ENCODE data around the gene MRTFB. TPM values are rescaled to one million over a fixed set of nuclear protein-coding genes. Genes with fewer than 3 reads are reported as not detected.

Gene MRTFB
- total and polyA plus RNA-seq, 4 donors: 6.2 to 108 (median 34.3) TPM

DNA sequence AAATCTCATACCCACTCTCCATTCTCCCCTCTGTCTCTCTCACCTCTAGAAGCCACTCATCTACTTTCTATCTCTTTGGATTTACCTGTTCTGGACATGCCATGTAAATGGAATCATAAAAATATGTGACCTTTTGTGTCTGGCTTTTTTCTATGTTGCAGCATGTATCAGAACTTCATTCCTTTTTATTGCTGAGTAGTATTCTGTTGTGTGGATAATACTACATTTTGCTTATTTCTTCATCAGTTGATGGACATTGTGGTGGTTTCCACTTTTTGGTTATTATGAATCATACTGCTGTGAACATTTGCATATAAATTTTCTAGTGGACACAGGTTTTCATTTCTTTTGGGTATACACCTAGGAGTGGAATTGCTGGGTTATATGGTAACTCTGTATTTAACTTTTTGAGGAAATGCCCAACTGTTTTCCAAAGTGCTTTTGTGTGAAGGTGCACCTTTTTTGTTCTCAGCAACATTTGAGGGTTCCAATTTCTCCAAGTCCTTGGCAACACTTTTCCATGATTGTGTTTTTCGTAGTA lies 18.2 kb downstream of the MRTFB start:
- ATAC-seq (ENCODE audit: low FRiP score): no peak
- Histone ChIP-seq H3K4me1 (ENCODE audit: control insufficient read depth in 1 of 2, insufficient read depth in 2 of 2, low read length in 2 of 2) (peaks cover 4 to 7% of the 10 kb centered on the region in 2 donors), H3K4me3 (ENCODE audit: low read length in 2 of 2) (no peak overlapping the region), H3K36me3 (ENCODE audit: control insufficient read depth in 1 of 2, insufficient read depth in 2 of 2, low read length in 1 of 2) (no peaks in the 10 kb centered on the region), H3K27me3 (ENCODE audit: control insufficient read depth in 1 of 2, insufficient read depth in 2 of 2, low read length in 1 of 2) (no peaks in the 10 kb centered on the region), H3K27ac (ENCODE audit: low read depth in 1 of 2, low read length in 2 of 2) (no peak overlapping the region), H3K9me3 (ENCODE audit: control insufficient read depth, low read length) (no peaks in the 10 kb centered on the region)
- no peak for DNase-seq
- 95 to 97% methylated on average over 1 of the region's 1 CpG for WGBS, 2 donors
- intact Hi-C loops (cut with DNase I): loop anchor here in 1 of 2 donors (10.0 kb wide), 1 partner anchor 225 kb away; no protein-coding TSS in a partner anchor

DNA sequence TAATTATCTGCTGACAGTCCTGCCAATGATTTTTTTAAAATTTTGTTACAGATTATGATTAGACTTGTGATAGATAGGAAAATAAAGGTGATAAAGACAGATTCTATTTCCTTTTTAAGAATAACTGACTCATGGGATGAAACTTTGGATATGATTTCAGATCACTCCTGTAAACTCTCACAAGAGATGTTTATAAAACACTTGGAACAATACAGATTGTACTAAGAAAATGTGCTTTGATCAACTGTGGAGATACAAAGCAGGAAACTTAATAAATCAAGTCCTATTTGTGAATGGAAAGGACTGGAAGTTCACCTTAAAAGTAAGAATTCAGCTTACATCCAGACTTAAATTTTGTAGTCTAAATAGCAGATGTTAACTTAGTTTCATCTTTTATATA lies 21.4 kb downstream of the MRTFB start:
- DNase-seq (no peak), ATAC-seq (ENCODE audit: low FRiP score) (no peak)
- no peaks in the 10 kb centered on the region for H3K36me3 ChIP-seq (ENCODE audit: control insufficient read depth in 1 of 2, insufficient read depth in 2 of 2, low read length in 1 of 2)
- peaks cover 0 to 6% of the 10 kb centered on the region in 2 donors for H3K4me1 ChIP-seq (ENCODE audit: control insufficient read depth in 1 of 2, insufficient read depth in 2 of 2, low read length in 2 of 2)
- intact Hi-C loops (cut with DNase I): no loop called here
- H3K4me3 ChIP-seq (ENCODE audit: low read length in 2 of 2): no peak overlapping the region
- no peak overlapping the region for H3K27ac ChIP-seq (ENCODE audit: low read depth in 1 of 2, low read length in 2 of 2)
- no peaks in the 10 kb centered on the region for H3K27me3 ChIP-seq (ENCODE audit: control insufficient read depth in 1 of 2, insufficient read depth in 2 of 2, low read length in 1 of 2)
- H3K9me3 ChIP-seq (ENCODE audit: control insufficient read depth, low read length): no peaks in the 10 kb centered on the region

DNA sequence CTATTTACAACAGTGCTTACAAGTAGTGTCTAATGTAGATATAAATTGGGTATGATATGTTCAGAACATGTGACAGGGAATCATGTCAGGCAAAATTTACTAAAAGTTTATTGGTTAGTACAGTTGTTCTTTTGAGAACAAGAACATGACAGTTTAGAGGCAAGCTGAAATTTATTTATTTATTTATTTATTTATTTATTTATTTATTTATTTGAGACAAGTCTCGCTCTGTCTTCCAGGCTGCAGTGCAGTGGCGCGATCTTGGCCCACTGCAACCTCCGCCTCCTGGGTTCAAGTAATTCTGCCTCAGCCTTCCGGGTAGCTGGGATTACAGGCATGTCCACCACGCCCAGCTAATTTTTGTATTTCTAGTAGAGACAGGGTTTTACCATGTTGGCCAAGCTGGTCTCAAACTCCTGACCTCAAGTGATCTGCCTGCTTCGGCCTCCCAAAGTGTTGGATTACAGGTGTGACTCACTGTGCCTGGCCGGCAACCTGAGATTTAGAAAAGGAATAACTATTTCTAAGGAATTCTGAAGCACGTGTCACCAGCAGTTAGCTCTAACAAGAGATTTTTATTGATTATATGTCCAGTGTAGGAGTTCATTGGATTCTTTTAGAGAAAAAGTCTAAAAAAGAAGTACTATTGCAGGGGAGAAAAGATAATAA lies 24.9 kb downstream of the MRTFB start:
- Histone ChIP-seq H3K4me1 (ENCODE audit: control insufficient read depth in 1 of 2, insufficient read depth in 2 of 2, low read length in 2 of 2) (peaks cover 0 to 1% of the 10 kb centered on the region in 2 donors), H3K27ac (ENCODE audit: low read depth in 1 of 2, low read length in 2 of 2) (no peak overlapping the region), H3K4me3 (ENCODE audit: low read length in 2 of 2) (no peak overlapping the region), H3K27me3 (ENCODE audit: control insufficient read depth in 1 of 2, insufficient read depth in 2 of 2, low read length in 1 of 2) (no peaks in the 10 kb centered on the region), H3K9me3 (ENCODE audit: control insufficient read depth, low read length) (no peaks in the 10 kb centered on the region), H3K36me3 (ENCODE audit: control insufficient read depth in 1 of 2, insufficient read depth in 2 of 2, low read length in 1 of 2) (no peaks in the 10 kb centered on the region)
- intact Hi-C loops (cut with DNase I): no loop called here
- 93 to 94% methylated on average over 9 of the region's 9 CpGs for WGBS, 2 donors
- ATAC-seq (ENCODE audit: low FRiP score): no peak
- DNase-seq: no peak

DNA sequence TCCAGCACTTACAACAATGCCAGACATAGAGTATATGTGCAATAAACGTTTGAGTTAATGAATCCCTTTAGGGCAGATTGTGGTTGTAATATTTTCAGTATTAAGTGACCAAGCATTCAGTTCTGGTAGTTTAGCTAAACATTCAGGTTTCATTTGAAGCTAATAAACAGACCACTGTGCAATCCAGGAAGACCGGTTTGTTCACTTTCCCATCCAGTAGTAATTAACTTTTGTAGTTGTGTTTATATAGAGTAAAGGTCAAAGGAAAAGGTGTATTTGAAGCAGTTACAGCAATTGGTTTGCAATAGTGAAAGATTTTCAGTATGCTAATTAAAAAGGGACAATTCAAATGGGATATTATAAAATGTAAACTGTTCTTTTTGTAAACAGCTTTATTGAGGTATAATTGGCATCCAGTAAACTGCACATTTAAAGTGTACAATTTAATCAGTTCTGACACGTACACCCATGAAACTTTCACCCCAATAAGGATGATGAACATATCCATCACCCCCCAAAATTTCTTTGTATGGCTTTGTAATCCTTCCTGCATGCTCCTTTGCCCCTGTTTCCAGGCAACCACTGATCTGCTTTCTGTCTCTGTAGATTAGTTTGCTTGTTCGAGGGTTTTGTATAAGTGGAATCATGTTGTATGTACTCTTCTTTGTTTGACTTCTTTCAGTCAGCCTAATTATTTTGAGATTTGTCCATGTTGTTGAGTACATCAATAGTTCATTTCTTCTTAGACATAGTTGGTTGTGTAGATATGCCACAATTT lies 26.3 kb downstream of the MRTFB start:
- Histone ChIP-seq H3K4me3 (ENCODE audit: low read length in 2 of 2) (no peak overlapping the region), H3K4me1 (ENCODE audit: control insufficient read depth in 1 of 2, insufficient read depth in 2 of 2, low read length in 2 of 2) (peaks cover 0 to 1% of the 10 kb centered on the region in 2 donors), H3K27ac (ENCODE audit: low read depth in 1 of 2, low read length in 2 of 2) (no peak overlapping the region), H3K36me3 (ENCODE audit: control insufficient read depth in 1 of 2, insufficient read depth in 2 of 2, low read length in 1 of 2) (no peaks in the 10 kb centered on the region), H3K9me3 (ENCODE audit: control insufficient read depth, low read length) (no peaks in the 10 kb centered on the region), H3K27me3 (ENCODE audit: control insufficient read depth in 1 of 2, insufficient read depth in 2 of 2, low read length in 1 of 2) (no peaks in the 10 kb centered on the region)
- 82 to 83% methylated on average over 4 of the region's 4 CpGs for WGBS, 2 donors
- ATAC-seq (ENCODE audit: low FRiP score) (no peak), DNase-seq (no peak)
- intact Hi-C loops (cut with DNase I): no loop called here

DNA sequence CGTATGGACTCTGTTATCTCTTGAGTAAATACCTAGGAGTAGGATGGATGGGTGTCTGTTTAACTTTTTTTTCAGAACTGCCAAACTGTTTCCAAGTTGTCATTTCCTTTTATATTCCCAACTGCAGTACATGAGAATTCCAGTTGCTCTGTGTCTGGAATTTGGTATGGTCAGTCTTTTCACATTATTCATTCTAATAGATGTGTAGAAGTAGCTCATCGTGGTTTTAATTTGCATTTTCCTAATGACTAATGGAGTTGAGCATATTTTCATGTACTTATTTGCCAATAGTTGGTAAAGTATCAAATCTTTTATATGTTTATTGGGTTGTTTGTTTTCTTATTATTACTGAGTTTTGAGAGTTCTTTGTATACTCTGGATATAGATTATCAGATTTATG lies 27.0 kb downstream of the MRTFB start:
- 38 to 47% methylated on average over 2 of the region's 2 CpGs for WGBS, 2 donors
- no peak for DNase-seq

DNA sequence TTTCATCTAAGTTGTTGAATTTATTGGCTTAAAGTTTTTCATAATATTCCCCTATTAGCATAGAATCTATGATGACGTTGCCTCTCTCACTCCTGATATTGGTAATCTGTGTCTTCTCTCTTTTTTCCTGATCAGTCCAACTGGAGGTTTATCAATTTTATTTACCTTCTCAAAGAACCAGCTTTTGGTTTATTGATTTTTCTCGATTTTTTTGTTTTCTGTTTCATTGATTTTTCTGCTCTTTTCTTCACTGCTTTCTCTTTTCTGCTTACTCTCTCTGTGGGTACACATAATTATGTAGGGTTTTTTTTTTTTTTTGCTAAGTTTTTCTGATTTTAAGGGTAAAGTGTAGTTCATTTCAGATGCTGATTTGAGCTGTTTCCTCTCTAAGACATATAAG lies 29.7 kb downstream of the MRTFB start:
- no peak overlapping the region for H3K27ac ChIP-seq (ENCODE audit: low read depth in 1 of 2, low read length in 2 of 2)
- ATAC-seq (ENCODE audit: low FRiP score) (no peak), DNase-seq (no peak)
- intact Hi-C loops (cut with DNase I): no loop called here
- no peak overlapping the region for H3K4me3 ChIP-seq (ENCODE audit: low read length in 2 of 2)
- H3K36me3 ChIP-seq (ENCODE audit: control insufficient read depth in 1 of 2, insufficient read depth in 2 of 2, low read length in 1 of 2): no peaks in the 10 kb centered on the region
- peaks cover 1 to 9% of the 10 kb centered on the region in 2 donors for H3K4me1 ChIP-seq (ENCODE audit: control insufficient read depth in 1 of 2, insufficient read depth in 2 of 2, low read length in 2 of 2)
- 93% methylated on average over 2 of the region's 2 CpGs for WGBS, 2 donors
- H3K27me3 ChIP-seq (ENCODE audit: control insufficient read depth in 1 of 2, insufficient read depth in 2 of 2, low read length in 1 of 2): no peaks in the 10 kb centered on the region
- no peaks in the 10 kb centered on the region for H3K9me3 ChIP-seq (ENCODE audit: control insufficient read depth, low read length)

More for the DNA sequence above, 27.0 kb downstream of the MRTFB start:
- no peaks in the 10 kb centered on the region for H3K27me3 ChIP-seq (ENCODE audit: control insufficient read depth in 1 of 2, insufficient read depth in 2 of 2, low read length in 1 of 2)
- H3K36me3 ChIP-seq (ENCODE audit: control insufficient read depth in 1 of 2, insufficient read depth in 2 of 2, low read length in 1 of 2): no peaks in the 10 kb centered on the region
- no peaks in the 10 kb centered on the region for H3K9me3 ChIP-seq (ENCODE audit: control insufficient read depth, low read length)
- no peak overlapping the region for H3K4me3 ChIP-seq (ENCODE audit: low read length in 2 of 2)
- H3K4me1 ChIP-seq (ENCODE audit: control insufficient read depth in 1 of 2, insufficient read depth in 2 of 2, low read length in 2 of 2): peaks cover 0 to 1% of the 10 kb centered on the region in 2 donors
- no peak overlapping the region for H3K27ac ChIP-seq (ENCODE audit: low read depth in 1 of 2, low read length in 2 of 2)
- no peak for ATAC-seq (ENCODE audit: low FRiP score)
- intact Hi-C loops (cut with DNase I): no loop called here

DNA sequence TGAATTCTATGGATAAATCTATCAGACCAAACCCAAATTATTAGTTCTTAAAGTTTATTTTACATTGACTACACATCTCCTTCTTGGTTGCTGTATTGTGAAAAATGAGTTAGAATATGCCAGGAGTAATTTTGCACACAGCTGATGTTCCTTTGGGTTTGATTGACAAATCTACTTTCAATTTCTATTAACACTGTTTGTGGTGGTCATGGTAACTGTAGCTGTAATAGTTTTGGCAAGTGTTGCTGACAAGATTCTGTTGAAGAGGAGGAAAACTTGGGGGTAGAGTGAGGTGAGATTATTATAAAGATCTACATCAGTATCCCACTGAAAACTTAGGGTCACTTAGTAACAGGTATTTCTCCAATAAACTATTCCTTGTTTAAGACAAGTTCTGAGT lies 30.3 kb downstream of the MRTFB start:
- no peak for ATAC-seq (ENCODE audit: low FRiP score)
- H3K4me3 ChIP-seq (ENCODE audit: low read length in 2 of 2): no peak overlapping the region

DNA sequence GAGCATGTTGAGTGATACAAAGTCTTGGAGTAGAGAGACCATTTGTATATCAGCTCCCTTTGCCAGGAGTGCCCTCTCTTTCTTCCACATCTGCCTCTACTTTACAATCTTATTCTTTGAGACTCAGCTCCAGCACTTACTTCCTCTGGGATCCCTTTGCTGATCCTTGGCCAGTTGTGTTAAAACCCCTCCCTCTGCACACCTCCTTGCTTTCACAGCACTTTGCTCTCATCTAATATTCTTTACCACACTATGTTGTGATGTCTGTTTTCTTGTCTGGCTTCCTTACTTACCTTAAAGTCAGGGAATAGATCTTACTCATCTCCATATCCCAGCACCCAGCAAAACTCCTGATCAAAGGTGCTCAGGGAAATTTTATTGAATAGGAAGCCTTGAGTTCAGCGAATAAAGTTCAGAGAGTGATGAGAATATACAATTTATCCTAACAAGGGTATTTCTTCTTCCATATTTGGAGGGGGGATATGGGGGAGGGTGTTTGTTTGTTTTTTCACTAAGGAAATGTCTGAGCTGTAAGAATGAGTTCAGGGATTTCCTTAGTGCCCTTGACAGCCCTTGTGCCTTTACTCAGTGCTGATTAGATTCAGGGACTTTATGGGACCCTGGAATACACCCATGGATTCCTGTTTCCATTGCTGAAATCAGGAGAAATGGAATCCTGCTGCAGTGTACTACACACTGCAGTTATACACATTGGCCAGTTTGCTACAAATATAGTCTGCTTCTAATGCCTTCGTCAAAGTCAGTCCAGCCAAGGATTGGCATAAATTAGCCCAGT lies 32.0 kb downstream of the MRTFB start:
- peaks cover 0 to 9% of the 10 kb centered on the region in 2 donors for H3K4me1 ChIP-seq (ENCODE audit: control insufficient read depth in 1 of 2, insufficient read depth in 2 of 2, low read length in 2 of 2)
- no peaks in the 10 kb centered on the region for H3K9me3 ChIP-seq (ENCODE audit: control insufficient read depth, low read length)
- no peak overlapping the region for H3K27ac ChIP-seq (ENCODE audit: low read depth in 1 of 2, low read length in 2 of 2)
- H3K27me3 ChIP-seq (ENCODE audit: control insufficient read depth in 1 of 2, insufficient read depth in 2 of 2, low read length in 1 of 2): no peaks in the 10 kb centered on the region
- intact Hi-C loops (cut with DNase I): no loop called here
- ATAC-seq (ENCODE audit: low FRiP score): no peak
- WGBS, 2 donors: 52 to 55% methylated on average over 2 of the region's 2 CpGs
- DNase-seq: no peak
- H3K36me3 ChIP-seq (ENCODE audit: control insufficient read depth in 1 of 2, insufficient read depth in 2 of 2, low read length in 1 of 2): no peaks in the 10 kb centered on the region
- no peak overlapping the region for H3K4me3 ChIP-seq (ENCODE audit: low read length in 2 of 2)

More for the DNA sequence above, 30.3 kb downstream of the MRTFB start:
- no peak for DNase-seq
- Histone ChIP-seq H3K9me3 (ENCODE audit: control insufficient read depth, low read length) (no peaks in the 10 kb centered on the region), H3K36me3 (ENCODE audit: control insufficient read depth in 1 of 2, insufficient read depth in 2 of 2, low read length in 1 of 2) (no peaks in the 10 kb centered on the region), H3K27ac (ENCODE audit: low read depth in 1 of 2, low read length in 2 of 2) (no peak overlapping the region), H3K27me3 (ENCODE audit: control insufficient read depth in 1 of 2, insufficient read depth in 2 of 2, low read length in 1 of 2) (no peaks in the 10 kb centered on the region), H3K4me1 (ENCODE audit: control insufficient read depth in 1 of 2, insufficient read depth in 2 of 2, low read length in 2 of 2) (peaks cover 1 to 9% of the 10 kb centered on the region in 2 donors)
- intact Hi-C loops (cut with DNase I): no loop called here

All from aorta (tissue), 5 donors.